Activated CD8-positive, alpha-beta memory T cell treated with anti-CD3 and anti-CD28 coated beads for 24 hours (primary cell): ENCODE measurements around the gene PCNX2.

Experiments used
- DNase-seq: peaks from one replicate; pipeline ENCODE4 v3.0.0-alpha.2; 2020

Gene PCNX2

GRCh38 chr1:233316473-233316872 lies 20.9 kb upstream of the PCNX2 start:
- no peak for DNase-seq

- DNase-seq = no peak
Measured at GRCh38 chr1:233315718-233316301, 20.3 kb upstream of the PCNX2 start.

- DNase-seq = no peak
Measured at GRCh38 chr1:233313434-233314155, 18.1 kb upstream of the PCNX2 start.

GRCh38 chr1:233304489-233305102 lies 9.1 kb upstream of the PCNX2 start:
- DNase-seq = no peak

GRCh38 chr1:233300326-233300725 lies 4.8 kb upstream of the PCNX2 start:
- no peak for DNase-seq

GRCh38 chr1:233299450-233299849 lies 3.9 kb upstream of the PCNX2 start:
- DNase-seq = no peak

GRCh38 chr1:233295975-233296322 lies 424 bp upstream of the PCNX2 start:
- DNase-seq = no peak

- no peak for DNase-seq
Measured at GRCh38 chr1:233294913-233295236, 650 bp downstream of the PCNX2 start.

- no peak for DNase-seq
Measured at GRCh38 chr1:233293556-233294446, 1.7 kb downstream of the PCNX2 start.

GRCh38 chr1:233290396-233291034 lies 5.0 kb downstream of the PCNX2 start:
- DNase-seq = no peak

GRCh38 chr1:233289676-233290075 lies 5.8 kb downstream of the PCNX2 start:
- DNase-seq = no peak

- no peak for DNase-seq
Measured at GRCh38 chr1:233282582-233282886, 13.0 kb downstream of the PCNX2 start.

- DNase-seq = no peak
Measured at GRCh38 chr1:233281711-233282581, 13.6 kb downstream of the PCNX2 start.

GRCh38 chr1:233279971-233280370 lies 15.6 kb downstream of the PCNX2 start:
- no peak for DNase-seq

GRCh38 chr1:233278631-233279030 lies 16.9 kb downstream of the PCNX2 start:
- DNase-seq = no peak

GRCh38 chr1:233277637-233278606 lies 17.6 kb downstream of the PCNX2 start:
- DNase-seq = no peak

- no peak for DNase-seq
Measured at GRCh38 chr1:233269656-233270055, 25.9 kb downstream of the PCNX2 start.

GRCh38 chr1:233268389-233269022 lies 27.0 kb downstream of the PCNX2 start:
- DNase-seq = no peak

- DNase-seq = no peak
Measured at GRCh38 chr1:233261695-233262094, 33.8 kb downstream of the PCNX2 start.

GRCh38 chr1:233261206-233261605 lies 34.3 kb downstream of the PCNX2 start:
- no peak for DNase-seq

GRCh38 chr1:233257786-233258185 lies 37.7 kb downstream of the PCNX2 start:
- DNase-seq = no peak
